Smooth muscle cell of the brain vasculature (primary cell): ENCODE data around the gene VSIG10L.

Experiments
- DNase-seq: peaks from one replicate; pipeline ENCODE4 v3.0.0-alpha.2; 2012; ENCODE audit warnings: low read depth, low spot score

VSIG10L gene

GRCh38 chr19:51317968-51318367 is 24.0 kb downstream of the VSIG10L start:
- no peak for DNase-seq

DNA sequence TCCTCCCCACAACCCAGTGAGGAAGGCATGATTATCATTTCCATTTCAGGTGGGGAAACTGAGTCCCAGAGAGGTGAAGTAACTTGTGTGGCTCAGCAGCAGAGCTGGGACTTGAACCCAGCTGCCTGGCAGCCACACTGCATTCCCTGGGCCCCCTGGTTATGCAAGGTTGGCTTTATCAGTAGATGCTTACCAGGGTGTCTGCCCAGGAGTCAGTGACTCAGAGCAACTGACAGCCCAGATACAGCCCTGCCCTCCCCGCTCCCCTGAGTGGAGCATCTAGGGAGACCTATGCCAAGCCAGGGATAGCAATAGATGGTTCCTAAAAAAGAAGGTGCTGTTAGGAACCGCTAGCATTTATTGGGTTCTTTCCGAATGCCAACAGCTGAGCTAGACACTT is 24.6 kb downstream of the VSIG10L start:
- no peak for DNase-seq

- no peak for DNase-seq
Observed at GRCh38 chr19:51316688-51317087, 25.3 kb downstream of the VSIG10L start.

DNA sequence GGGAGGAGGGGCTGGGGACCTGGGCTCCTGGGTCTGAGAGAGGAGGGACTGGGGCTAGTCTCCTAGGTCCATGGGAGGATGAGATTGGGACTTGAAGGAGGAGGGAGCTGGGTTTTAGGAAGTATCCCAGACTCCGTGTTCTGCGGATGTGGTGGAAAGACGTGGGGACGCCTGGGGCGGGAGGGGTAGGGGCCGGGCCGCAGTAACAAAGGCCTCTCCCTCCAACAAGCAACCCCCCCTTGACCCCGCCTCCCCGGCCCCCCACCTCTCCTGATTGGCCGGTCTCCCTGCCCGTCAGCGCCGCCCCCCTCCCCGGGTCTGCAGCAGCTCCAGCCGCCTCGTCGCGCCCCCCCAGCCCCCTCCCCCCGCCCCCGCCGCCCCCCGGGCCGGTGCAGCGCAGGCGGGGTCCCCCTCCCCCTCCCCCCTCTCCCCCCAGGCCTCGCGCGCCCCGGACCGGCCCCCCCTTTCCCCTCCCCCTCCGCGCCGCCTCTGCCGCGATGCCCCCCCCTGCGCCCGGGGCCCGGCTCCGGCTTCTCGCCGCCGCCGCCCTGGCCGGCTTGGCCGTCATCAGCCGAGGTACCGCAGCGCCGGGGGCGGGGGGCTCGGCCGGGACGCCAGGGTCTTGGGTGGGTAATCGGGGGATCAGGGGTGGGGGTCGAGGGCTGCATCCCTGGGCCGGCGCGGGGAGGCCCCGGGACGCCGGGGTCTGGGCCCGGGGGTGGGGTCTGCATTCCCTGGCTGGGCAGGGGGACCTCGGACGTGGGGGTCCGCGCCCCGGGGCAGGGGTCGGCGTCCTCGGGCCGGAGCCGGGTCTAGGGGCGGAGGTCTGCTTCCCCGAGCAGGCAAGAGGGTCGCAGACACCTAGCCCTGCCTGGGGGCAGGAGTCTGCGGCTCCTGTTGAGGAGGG is 30.3 kb downstream of the VSIG10L start, which contains the start of gene IGLON5:
IGLON5 (plus strand) TSS at position 294 of the 907 bp plus-strand sequence; CDS start at position 498, 204 bp downstream.
- DNase-seq = no peak

- no peak for DNase-seq
Observed at GRCh38 chr19:51305479-51305878, 36.5 kb downstream of the VSIG10L start.

DNA sequence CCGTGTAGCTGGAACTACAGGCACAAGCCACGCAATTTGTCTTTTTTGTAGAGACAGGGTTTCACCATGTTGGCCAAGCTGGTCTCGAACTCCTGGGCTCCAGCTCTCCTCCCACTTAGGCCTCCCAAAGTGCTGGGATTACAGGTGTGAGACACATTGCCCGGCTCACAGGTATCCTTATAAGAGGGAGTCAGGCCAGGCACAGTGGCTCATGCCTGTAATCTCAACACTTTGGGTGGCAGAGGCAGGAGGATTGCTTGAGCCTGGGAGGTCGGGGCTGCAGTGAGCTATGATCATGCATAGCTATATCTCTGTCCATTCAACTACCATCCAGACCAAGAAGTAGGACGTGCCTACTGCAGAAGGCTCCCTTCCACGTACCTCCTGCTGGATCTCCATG is 40.7 kb downstream of the VSIG10L start:
- no peak for DNase-seq

DNA sequence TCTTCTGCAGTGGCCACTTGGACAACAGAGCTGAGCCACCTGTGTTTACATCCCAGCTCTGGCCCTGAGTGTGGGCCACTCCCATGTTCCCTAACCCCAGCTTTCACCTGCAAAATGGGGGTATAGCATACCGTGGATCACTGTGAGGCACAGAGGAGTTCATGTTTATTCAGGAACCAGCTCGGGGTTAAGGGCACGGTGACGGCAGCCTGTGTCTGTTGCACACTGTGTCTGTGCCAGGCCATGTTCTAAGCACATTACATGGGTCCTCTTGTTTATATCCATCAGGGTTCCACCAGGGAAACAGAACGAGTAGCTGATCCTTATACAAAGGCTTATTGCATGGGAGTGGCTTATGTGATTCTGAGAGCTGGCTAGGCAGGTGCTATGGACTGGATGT is 44.5 kb downstream of the VSIG10L start:
- DNase-seq = no peak

- no peak for DNase-seq
Observed at GRCh38 chr19:51296336-51297093, 45.4 kb downstream of the VSIG10L start.

GRCh38 chr19:51295382-51296126 is 46.4 kb downstream of the VSIG10L start:
- no peak for DNase-seq

GRCh38 chr19:51294977-51295375 is 47.0 kb downstream of the VSIG10L start:
- no peak for DNase-seq

GRCh38 chr19:51294211-51294976 is 47.5 kb downstream of the VSIG10L start:
- no peak for DNase-seq

DNA sequence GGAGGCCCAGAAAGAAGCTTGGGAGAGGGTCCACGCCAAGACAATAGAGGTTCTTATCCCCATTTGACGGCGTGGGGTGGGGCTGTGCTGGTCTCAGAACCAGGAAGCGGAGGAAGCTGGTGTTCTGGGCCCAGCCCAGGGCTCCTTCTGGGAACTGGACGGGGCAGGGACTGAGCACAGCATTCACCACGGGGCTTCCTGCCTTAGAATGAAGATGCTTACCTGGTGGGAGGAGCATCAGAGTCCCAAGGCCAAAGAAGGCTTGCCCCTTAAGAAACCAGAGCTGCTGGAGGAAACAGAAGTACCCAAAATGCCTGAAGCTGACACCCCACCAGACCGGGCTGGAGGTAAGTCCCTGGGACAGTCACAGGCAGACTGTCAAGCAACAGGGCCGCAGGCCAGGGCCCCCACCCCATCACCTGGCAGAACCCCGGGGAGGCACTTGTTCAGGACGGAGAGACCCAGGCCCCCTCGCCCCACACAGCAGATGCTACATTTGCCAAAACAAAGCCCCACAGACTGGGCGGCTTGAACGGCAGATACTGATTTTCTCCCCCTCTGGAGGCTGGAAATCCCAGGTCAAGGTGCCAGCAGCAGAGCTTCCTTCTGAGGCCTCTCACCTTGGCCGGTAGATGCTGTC is 48.2 kb downstream of the VSIG10L start:
- no peak for DNase-seq

DNA sequence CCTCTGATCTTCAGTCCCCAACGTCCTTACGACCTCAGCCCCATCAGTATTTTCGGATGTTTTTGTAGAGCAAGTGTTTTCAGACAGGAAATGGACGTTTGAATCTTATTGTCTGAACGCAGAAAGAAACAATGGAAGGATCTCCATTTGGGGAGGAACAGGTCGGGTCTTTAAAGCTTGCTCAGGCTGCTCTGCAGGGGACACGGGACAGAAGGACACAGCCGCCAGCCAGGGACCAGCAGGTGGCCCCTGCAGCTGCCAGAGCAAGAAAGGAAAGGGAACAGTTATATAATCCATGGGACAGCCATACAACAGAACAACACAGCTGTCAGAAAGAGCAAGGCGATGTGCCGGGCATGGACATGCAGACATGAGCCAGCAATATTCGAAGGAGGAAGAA is 49.0 kb downstream of the VSIG10L start:
- no peak for DNase-seq

DNA sequence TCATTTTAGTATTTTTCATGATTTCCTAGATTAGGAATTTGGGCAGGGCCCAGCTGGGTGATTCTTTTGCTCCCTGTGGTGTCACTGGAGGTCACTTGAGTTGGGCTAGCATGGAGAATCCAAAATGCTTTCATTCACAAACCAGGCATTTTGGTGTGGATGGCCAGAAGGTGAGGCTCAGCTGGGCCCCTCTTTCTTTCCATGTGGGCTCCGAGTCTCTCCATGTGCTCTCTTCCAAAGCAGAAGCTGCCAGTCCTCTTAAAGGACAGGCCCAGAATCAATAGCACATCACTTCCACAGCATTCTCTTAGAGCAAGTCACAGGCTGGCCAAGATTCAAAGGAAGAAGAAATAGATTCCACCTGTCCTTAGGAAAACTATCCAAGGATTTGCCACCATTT is 52.3 kb downstream of the VSIG10L start:
- DNase-seq = no peak

DNA sequence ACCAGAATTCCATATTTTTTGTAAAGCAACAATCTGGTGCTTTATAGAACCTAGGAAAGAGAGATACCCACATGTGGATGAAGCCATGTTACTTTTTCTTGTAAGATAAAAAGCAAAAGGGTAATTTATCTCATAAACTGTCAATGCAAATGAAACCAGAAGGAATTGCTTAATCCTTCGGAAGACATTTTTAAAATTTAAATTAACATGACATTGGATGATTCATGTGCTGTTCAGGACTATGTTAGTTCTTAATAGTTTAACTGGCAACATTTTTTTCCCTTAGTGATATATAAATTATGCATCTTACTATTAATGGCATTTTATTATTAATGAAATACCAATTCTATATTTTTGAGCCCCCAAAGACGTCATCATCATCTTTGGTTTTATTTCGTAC is 56.3 kb downstream of the VSIG10L start:
- DNase-seq = no peak

DNA sequence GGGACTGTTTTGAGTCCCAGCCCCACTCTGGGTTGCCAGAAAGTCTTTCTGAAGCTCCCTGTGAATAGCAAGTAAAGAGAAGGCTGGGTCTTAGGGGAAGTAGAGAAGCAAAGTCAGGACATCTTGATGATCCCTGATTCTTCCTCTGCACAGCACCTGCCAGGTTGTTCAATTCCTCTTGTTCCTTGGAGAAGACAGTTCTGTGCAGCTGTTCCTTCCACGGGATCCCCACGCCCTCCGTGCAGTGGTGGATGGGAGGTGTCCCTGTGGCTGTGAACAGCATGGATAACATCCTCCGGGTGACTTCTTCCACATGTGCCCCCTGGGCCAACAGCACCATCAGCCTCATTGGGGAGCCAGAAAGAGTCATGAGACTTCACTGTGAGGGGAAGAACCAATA is 59.6 kb downstream of the VSIG10L start:
- DNase-seq = no peak
